ENCODE measurements around the gene IRX1.

IRX1 gene

DNA sequence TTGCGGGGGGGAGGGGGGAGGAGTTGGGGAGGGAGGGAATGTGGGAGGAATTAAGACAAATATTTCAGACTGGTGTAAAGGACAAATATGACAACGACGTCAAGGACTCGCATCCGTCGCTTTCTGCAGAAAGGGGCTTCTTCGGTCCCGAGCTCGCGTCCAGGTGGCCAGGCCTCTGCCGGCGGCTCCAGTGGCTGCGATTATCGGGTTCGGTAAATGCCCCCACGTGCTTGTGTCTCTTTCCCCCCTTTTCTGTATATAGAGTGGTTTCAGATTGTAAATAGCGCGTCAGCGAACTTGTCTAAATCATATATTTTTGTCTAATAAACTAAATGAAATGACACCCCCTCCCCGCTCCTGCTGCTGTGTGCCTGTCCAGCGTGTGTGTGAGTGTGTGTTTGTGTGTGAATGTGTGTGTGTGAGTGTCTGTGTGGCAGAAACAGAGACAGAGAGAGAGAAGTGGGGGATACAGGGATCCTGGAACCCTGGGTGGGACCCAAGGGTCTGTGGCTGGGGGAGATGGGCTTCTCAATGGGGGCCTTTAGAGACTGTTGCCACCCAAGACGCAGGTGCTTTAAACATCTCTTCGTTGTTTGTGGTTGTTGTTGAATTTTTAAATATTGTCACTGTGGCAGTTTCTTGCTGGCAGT, 5.6 kb downstream of the IRX1 start:
- no peak for DNase-seq

- no peak for DNase-seq
Measured at GRCh38 chr5:3601911-3602782, 6.5 kb downstream of the IRX1 start.

DNA sequence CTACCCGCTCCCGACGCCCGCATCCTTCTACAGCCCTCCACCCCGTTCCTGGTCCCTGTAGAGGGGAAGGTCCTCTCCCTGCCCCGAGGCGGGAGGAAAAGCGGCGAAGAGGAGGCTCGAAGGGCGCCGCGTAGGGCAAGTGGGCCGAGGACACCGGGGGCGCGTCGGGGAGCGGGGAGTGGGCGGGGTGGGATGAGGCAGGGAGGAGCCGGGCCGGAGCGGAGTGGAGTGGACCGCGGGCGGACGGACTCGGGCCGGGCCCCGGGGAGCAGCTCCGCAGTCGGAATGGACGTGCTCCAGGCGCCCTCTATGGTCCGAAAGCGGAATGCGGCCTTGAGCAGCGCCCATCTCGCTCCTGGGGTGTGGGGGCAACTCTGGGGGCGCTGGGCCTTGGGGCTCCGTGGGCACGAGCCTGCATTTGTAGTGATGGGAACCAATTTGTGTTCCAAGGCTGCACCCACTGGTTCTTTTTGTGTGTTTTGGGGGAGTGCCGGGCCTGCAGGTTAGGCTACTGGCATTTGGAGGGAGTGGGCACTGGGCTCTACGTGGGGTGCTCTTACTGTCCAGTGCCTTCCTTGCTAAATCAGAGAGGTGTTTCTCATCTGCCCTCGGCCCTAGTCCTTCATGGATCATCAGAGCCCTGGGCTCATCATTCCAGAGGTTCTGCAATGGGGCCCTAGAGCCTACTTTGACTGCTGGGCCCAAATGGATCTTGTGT, 7.3 kb downstream of the IRX1 start:
- DNase-seq: no peak

DNA sequence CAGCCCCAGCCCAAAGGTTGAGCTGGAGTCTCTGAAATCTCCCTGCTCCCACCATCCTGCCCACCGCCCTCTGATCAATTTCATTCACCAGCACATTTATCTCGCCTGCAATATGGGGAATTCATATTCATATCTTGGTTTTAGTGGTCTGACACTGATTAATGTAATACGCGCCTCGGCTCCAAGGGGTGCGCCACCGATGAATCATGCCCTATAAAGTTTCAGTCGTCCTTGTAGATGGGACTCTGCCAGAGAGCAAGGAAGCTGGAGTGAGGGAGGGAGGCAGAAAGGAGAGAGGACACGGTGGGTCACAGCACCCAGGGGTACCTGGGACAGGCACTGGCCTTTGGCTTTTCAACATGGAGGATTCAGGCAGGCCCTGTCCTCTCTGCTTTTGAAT, 8.9 kb downstream of the IRX1 start:
- DNase-seq: no peak

GRCh38 chr5:3605298-3606010, 9.8 kb downstream of the IRX1 start:
- DNase-seq: no peak

- DNase-seq: no peak
Measured at GRCh38 chr5:3606121-3606831, 10.6 kb downstream of the IRX1 start.

GRCh38 chr5:3607541-3608181, 12.0 kb downstream of the IRX1 start:
- no peak for DNase-seq

DNA sequence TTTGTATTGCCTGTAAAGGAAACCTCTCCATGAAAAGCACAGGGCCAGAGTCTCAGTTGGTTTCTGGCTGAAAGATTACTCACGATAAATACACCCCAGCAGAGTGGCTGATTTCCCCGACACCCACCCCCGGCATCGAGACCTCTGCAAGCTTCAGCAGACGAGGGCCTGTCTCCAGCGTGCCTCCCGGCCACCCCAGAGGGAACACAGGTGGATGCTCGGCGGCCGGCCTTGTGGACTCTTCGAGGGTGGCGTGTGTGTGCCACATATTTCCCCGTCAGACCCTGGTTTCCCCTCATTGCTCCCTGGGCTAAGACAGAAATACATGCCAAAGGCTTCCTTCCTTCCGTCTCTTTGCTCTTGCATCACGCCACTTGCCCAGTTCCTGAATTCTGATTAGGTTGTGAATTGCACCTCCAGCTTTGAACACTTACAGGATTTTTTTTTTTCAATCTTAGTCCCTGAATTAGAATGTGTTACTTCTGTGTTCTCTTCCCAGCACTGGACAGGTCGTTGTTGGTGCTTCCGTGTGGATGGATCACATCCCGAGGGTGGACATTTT, 13.6 kb downstream of the IRX1 start:
- DNase-seq: no peak

GRCh38 chr5:3612591-3613042, 17.0 kb downstream of the IRX1 start:
- no peak for DNase-seq

DNA sequence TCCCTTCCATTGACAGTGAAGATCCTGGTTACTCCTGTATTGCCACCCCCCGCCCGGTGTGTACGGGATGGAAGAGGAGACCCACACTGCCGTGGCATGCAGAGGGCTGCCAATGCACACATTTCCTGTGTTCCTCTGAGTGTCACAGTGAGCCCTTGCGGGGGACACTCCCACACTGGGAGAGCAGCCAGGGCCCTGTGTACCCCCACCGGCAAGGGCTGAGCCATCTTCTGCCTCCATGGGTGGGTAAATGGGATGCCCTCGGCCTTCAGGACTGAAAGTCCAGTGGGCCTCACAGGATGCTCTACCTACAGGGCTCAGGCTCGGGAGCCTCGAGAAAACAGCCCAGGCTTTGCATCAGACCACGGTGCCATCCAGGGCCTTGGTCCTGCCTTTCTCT, 18.1 kb downstream of the IRX1 start:
- DNase-seq: no peak

GRCh38 chr5:3615217-3615616, 19.6 kb downstream of the IRX1 start:
- DNase-seq: no peak

- no peak for DNase-seq
Measured at GRCh38 chr5:3615829-3616228, 20.2 kb downstream of the IRX1 start.

GRCh38 chr5:3619579-3619978, 23.9 kb downstream of the IRX1 start:
- DNase-seq: no peak

DNA sequence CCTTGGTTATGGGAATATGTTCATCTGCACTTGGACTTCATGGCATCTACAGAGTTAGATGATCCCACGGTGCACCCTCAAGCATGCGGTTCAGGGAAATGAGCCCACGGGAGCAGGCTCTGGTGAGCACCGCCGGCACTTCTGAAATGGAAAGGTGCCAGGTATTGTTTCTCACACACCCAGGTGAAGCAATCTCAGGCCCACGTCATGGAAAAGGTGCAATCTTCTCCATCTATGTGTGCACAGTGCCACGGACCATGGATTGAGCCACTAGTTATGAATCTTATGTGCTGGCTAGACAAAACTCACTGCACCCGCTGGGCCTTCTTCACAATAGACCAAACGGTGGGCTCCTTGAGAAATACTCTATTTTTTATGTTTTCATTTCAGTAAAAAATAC, 27.3 kb downstream of the IRX1 start:
- DNase-seq: no peak

DNA sequence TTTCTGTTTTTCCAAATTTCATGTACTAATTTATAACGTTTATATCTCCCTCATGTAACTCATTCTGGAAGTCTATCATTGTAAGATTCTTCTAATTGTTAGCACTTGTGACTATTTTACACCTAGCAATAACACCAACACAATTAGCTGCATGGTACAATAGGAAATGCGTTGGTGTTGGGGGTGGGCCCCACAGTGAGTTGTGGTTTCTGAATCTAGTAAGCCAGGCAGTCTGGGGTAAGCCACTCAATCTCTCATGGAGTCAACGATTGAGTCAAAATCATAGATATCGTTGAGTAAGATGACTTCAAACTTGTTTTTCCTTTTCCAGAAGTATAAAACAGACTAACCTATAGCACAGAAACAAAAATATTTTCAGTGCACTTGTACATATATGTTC, 30.0 kb downstream of the IRX1 start:
- DNase-seq: no peak

- DNase-seq: no peak
Measured at GRCh38 chr5:3634061-3634460, 38.4 kb downstream of the IRX1 start.

DNA sequence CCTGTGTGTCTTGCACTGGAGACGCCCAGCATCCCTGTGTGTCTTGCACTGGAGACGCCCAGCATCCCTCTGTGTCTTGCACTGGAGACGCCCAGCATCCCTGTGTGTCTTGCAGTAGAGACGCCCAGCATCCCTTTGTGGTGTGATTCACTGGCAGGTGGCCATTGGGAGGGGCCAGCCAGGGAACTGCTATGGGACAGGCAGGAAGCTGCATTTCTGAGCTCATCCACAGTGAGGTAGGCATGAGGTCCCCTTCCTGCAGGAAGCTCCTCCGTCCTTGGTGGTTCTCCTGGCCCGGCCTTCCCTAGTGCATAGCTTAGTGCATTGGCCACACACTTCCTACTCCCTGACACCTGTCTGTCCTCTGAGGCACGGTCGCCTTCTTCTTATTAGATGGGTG, 43.5 kb downstream of the IRX1 start:
- no peak for DNase-seq

DNA sequence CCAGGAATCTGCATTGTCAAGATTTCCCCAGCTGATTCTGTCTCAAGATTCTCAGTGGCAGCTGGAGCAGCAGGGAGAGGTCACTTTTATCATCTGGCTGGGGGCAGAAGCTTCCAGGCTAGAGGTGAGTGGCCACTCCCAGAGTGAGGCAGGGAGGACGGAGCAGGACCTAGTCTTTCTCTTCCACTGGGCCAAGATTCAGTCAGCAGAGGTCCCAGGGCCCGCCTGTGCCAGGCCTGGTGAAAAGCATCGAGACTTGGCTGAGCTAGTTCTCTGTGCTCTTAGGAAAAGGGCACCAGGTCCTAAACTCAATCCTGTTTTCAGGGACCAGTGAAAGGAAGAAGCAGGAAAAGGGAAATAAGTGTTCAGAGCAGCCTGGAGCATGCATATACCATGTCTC, 46.6 kb downstream of the IRX1 start:
- no peak for DNase-seq

GRCh38 chr5:3650320-3650719, 54.7 kb downstream of the IRX1 start:
- DNase-seq: no peak

- no peak for DNase-seq
Measured at GRCh38 chr5:3650868-3651267, 55.2 kb downstream of the IRX1 start.
